SJCRH30 (cell line): ENCODE measurements around the gene SEC22A. TPM values are rescaled to one million over a fixed set of nuclear protein-coding genes. Genes with fewer than 3 reads are reported as not detected.

Source experiments
- total RNA-seq: library from RNA; depleted of rRNA; stranded (reverse); fragments of >200 nt; shearing (Covaris generic); gene quantifications from 2 replicates; pipeline ENCODE4 v1.2.3, GENCODE V29; 2014; rRNA removed

SEC22A gene
- total RNA-seq, 1 experiment from 2014 or later: 35.3 TPM

Other genes starting within 250 kb of the SEC22A start
- gene SEMA5B, start 174.2 kb upstream of the SEC22A start, total RNA-seq: 0.16 TPM in 1 of 2 replicates, not detected in the other
- gene PDIA5, start 134.9 kb upstream of the SEC22A start, total RNA-seq: 14.7 and 16.1 TPM in 2 replicates
- gene ADCY5, start 247.1 kb downstream of the SEC22A start, total RNA-seq: 0.63 and 0.75 TPM in 2 replicates